GM23338 (cell line): ENCODE data around the gene LRRC73. TPM values are rescaled to one million over a fixed set of nuclear protein-coding genes. Genes with fewer than 3 reads are reported as not detected.

ENCODE experiments used
- ATAC-seq: fragments of 200-7000 bp; cut with Tn5 transposase; 3 replicates; pipeline ENCODE4 v1.9.1; 2020
- DNase-seq: peaks from one replicate; pipeline ENCODE4 v3.0.0-alpha.2; 2015; ENCODE audit warnings: low spot score
- H2AFZ ChIP-seq: fragments of 200-600 bp; sonication (generic); 2 replicates; pipeline ENCODE4 v1.8.0; 2016; ENCODE audit warnings: antibody characterized with exemption, mild to moderate bottlenecking, moderate library complexity
- H3F3A ChIP-seq: fragments of 200-600 bp; sonication (generic); replicated peaks from 2 replicates; pipeline ENCODE4 v1.8.0; 2017; ENCODE audit warnings: antibody characterized with exemption, mixed run types, low read depth
- H3K27ac ChIP-seq: fragments of 200-600 bp; sonication (generic); 2 replicates; pipeline ENCODE4 v1.6.1; 2016; ENCODE audit warnings: low read depth
- H3K27me3 ChIP-seq: fragments of 200-600 bp; sonication (generic); 2 replicates; pipeline ENCODE4 v1.8.0; 2016; ENCODE audit warnings: mild to moderate bottlenecking, mixed run types, moderate library complexity; ENCODE audit not compliant: insufficient read depth
- H3K36me3 ChIP-seq: fragments of 200-600 bp; sonication (generic); 2 replicates; pipeline ENCODE4 v1.8.0; 2016; ENCODE audit warnings: mild to moderate bottlenecking; ENCODE audit not compliant: insufficient read depth
- H3K4me1 ChIP-seq: fragments of 200-600 bp; sonication (generic); 2 replicates; pipeline ENCODE4 v1.8.0; 2016; ENCODE audit warnings: mild to moderate bottlenecking, moderate library complexity; ENCODE audit not compliant: insufficient read depth
- H3K4me2 ChIP-seq: fragments of 200-600 bp; sonication (generic); 2 replicates; pipeline ENCODE4 v1.7.1; 2017; ENCODE audit warnings: mixed run types
- H3K4me3 ChIP-seq: fragments of 200-600 bp; sonication (generic); 2 replicates; pipeline ENCODE4 v1.6.1; 2016; ENCODE audit warnings: mixed run types
- H3K79me2 ChIP-seq: fragments of 200-600 bp; sonication (generic); replicated peaks from 2 replicates; pipeline ENCODE4 v1.8.0; 2017; ENCODE audit warnings: mild to moderate bottlenecking; ENCODE audit not compliant: insufficient read depth
- H3K9me2 ChIP-seq: fragments of 200-600 bp; sonication (generic); 2 replicates; pipeline ENCODE4 v1.8.0; 2017; ENCODE audit not compliant: insufficient read depth
- H4K20me1 ChIP-seq: fragments of 200-600 bp; sonication (generic); replicated peaks from 2 replicates; pipeline ENCODE4 v1.8.0; 2017; ENCODE audit warnings: mild to moderate bottlenecking; ENCODE audit not compliant: insufficient read depth
- H3K27ac Mint-ChIP-seq: 2 replicates; pipeline ENCODE4 v1.8.0; 2020; ENCODE audit warnings: inconsistent platforms, mild to moderate bottlenecking, moderate library complexity, mixed read lengths
- H3K27me3 Mint-ChIP-seq: 3 replicates; pipeline ENCODE4 v1.8.0; 2022; ENCODE audit warnings: low read depth, mild to moderate bottlenecking, moderate library complexity, mixed read lengths, inconsistent platforms; ENCODE audit not compliant: insufficient read depth, poor library complexity
- H3K36me3 Mint-ChIP-seq: 3 replicates; pipeline ENCODE4 v1.8.0; 2021; ENCODE audit warnings: low read depth, mild to moderate bottlenecking, inconsistent platforms, moderate library complexity, mixed read lengths
- H3K4me1 Mint-ChIP-seq: 3 replicates; pipeline ENCODE4 v1.8.0; 2020; ENCODE audit warnings: mild to moderate bottlenecking, inconsistent platforms, mixed read lengths
- H3K4me3 Mint-ChIP-seq: 3 replicates; pipeline ENCODE4 v1.8.0; 2021; ENCODE audit warnings: moderate library complexity, mild to moderate bottlenecking, inconsistent platforms, mixed read lengths
- H3K9me3 Mint-ChIP-seq: 3 replicates; pipeline ENCODE4 v1.8.0; 2020; ENCODE audit warnings: moderate library complexity, mild to moderate bottlenecking, inconsistent platforms, mixed read lengths
- CTCF ChIP-seq, 2 experiments: fragments of 200-600 bp in 1 of 2; sonication (generic) in 1 of 2; conservative IDR thresholded peaks; 2 replicates each; pipeline versions ENCODE4 v1.5.1 to v1.6.1; 2016 to 2017; ENCODE audit warnings: antibody characterized with exemption in 2 of 2, low read depth in 2 of 2, mild to moderate bottlenecking in 2 of 2, moderate library complexity in 1 of 2
- ETS1 ChIP-seq: IDR thresholded peaks from 2 replicates; pipeline ENCODE4 v1.6.1; 2016; ENCODE audit warnings: antibody characterized with exemption
- EZH2 ChIP-seq: fragments of 200-600 bp; sonication (generic); IDR thresholded peaks from one replicate; pipeline ENCODE4 v1.8.0; 2017; ENCODE audit warnings: antibody characterized with exemption, mild to moderate bottlenecking, low read depth; ENCODE audit not compliant: unreplicated experiment
- EZH2phosphoT487 ChIP-seq: fragments of 200-600 bp; sonication (generic); IDR thresholded peaks from one replicate; pipeline ENCODE4 v1.8.1; 2018; ENCODE audit warnings: antibody characterized with exemption; ENCODE audit not compliant: unreplicated experiment
- JUNB ChIP-seq: IDR thresholded peaks from one replicate; pipeline ENCODE4 v1.6.1; 2016; ENCODE audit warnings: antibody characterized with exemption; ENCODE audit not compliant: unreplicated experiment
- NANOG ChIP-seq: IDR thresholded peaks from 2 replicates; pipeline ENCODE4 v1.6.1; 2016; ENCODE audit warnings: antibody characterized with exemption, borderline replicate concordance
- POLR2AphosphoS5 ChIP-seq: IDR thresholded peaks from 2 replicates; pipeline ENCODE4 v1.6.1; 2016; ENCODE audit warnings: antibody characterized with exemption, low read depth
- REST ChIP-seq: IDR thresholded peaks from one replicate; pipeline ENCODE4 v1.6.1; 2018; ENCODE audit warnings: antibody characterized with exemption; ENCODE audit not compliant: unreplicated experiment
- STAT1 ChIP-seq: IDR thresholded peaks from one replicate; pipeline ENCODE4 v1.6.1; 2016; ENCODE audit warnings: antibody characterized with exemption; ENCODE audit not compliant: unreplicated experiment
- ZNF114 ChIP-seq: fragments of 250-450 bp; sonication (Bioruptor Pico); IDR thresholded peaks from 2 replicates; pipeline ENCODE4 v1.5.0; 2020; ENCODE audit warnings: mild to moderate bottlenecking, moderate library complexity
- ZNF331 ChIP-seq: fragments of 250-450 bp; sonication (Bioruptor Pico); IDR thresholded peaks from 2 replicates; pipeline ENCODE4 v1.5.0; 2020; ENCODE audit warnings: low read depth, mild to moderate bottlenecking, moderate library complexity
- ZNF462 ChIP-seq: fragments of 250-450 bp; sonication (Bioruptor Pico); IDR thresholded peaks from 2 replicates; pipeline ENCODE4 v1.5.0; 2020; ENCODE audit warnings: mild to moderate bottlenecking, moderate library complexity
- polyA plus RNA-seq: library from polyadenylated mRNA; unstranded; fragments of >200 nt; fragmentation: Nextera tagmentation; extraction: Ambion mirVana; gene quantifications from 2 replicates; pipeline ENCODE4 v1.2.1, GENCODE V29; 2016
- total RNA-seq: library from RNA; depleted of rRNA; stranded (reverse); fragments of >200 nt; shearing (Covaris generic); gene quantifications from 2 replicates; pipeline ENCODE4 v1.2.3, GENCODE V29; 2014

Gene LRRC73
- total and polyA plus RNA-seq, 2 experiments from 2014 or later = 0.26 to 0.59 TPM

GRCh38 chr6:43503443-43503842 is 6.7 kb downstream of the LRRC73 start:
- Mint-ChIP-seq H3K27ac (no peak overlapping the region), H3K27me3 (peaks cover 25% of the 10 kb centered on the region), H3K4me1 (peaks cover 4% of the 10 kb centered on the region; the same call in 2 of the 3 replicates), H3K4me3 (no peak overlapping the region), H3K9me3 (no peaks in the 10 kb centered on the region), H3K36me3 (peaks cover 57% of the 10 kb centered on the region)
- H3K4me3 ChIP-seq = no peak overlapping the region
- H3K4me2 ChIP-seq = no peak overlapping the region
- H3K4me1 ChIP-seq = no peaks in the 10 kb centered on the region
- no peak overlapping the region for H3K27ac ChIP-seq
- H2AFZ ChIP-seq = no peak overlapping the region
- H4K20me1 ChIP-seq = peaks cover 6% of the 10 kb centered on the region
- no peaks in the 10 kb centered on the region for H3K9me2 ChIP-seq
- H3K27me3 ChIP-seq = peaks cover 13% of the 10 kb centered on the region
- no peaks in the 10 kb centered on the region for H3K79me2 ChIP-seq
- no peak for TF ChIP-seq STAT1
- no peak for TF ChIP-seq POLR2AphosphoS5
- TF ChIP-seq ETS1 = no peak
- TF ChIP-seq REST = no peak
- no peak for TF ChIP-seq EZH2
- TF ChIP-seq JUNB = no peak
- no peak for TF ChIP-seq ZNF114 (CRISPR knock-in tag)
- no peak for TF ChIP-seq NANOG
- TF ChIP-seq EZH2phosphoT487 = no peak
- TF ChIP-seq ZNF462 (CRISPR knock-in tag) = no peak
- TF ChIP-seq ZNF331 (CRISPR knock-in tag) = no peak
- TF ChIP-seq CTCF (conservative IDR thresholded peaks at IDR 0.05; ENCODE audit: low read depth in 2 of 2) = no peak
- ATAC-seq (no peak), DNase-seq (no peak)
- peaks cover 2% of the 10 kb centered on the region; the same call in 1 of the 2 replicates for H3K36me3 ChIP-seq
- peaks cover 7% of the 10 kb centered on the region for H3F3A ChIP-seq
